HG02943 (cell line): Measurements from ENCODE around the gene SMG7.

ENCODE experiments used
- ATAC-seq: cut with Tn5 transposase; IDR thresholded peaks from one replicate; pipeline ENCODE4 v1.9.1; 2021; ENCODE audit warnings: mild to moderate bottlenecking, low read depth, moderate library complexity; ENCODE audit not compliant: unreplicated experiment

The SMG7 gene

GRCh38 chr1:183559061-183559460 lies 86.8 kb downstream of the SMG7 start:
- no peak for ATAC-seq

GRCh38 chr1:183562701-183563100 lies 90.4 kb downstream of the SMG7 start:
- ATAC-seq = no peak

GRCh38 chr1:183565261-183565660 lies 93.0 kb downstream of the SMG7 start:
- no peak for ATAC-seq

GRCh38 chr1:183566026-183566425 lies 93.7 kb downstream of the SMG7 start:
- ATAC-seq = no peak

- ATAC-seq = no peak
These were observed 95.3 kb downstream of the SMG7 start for GRCh38 chr1:183567584-183567983.

GRCh38 chr1:183568176-183569021 lies 96.1 kb downstream of the SMG7 start:
- no peak for ATAC-seq

GRCh38 chr1:183569141-183569540 lies 96.8 kb downstream of the SMG7 start:
- no peak for ATAC-seq

GRCh38 chr1:183569801-183570200 lies 97.5 kb downstream of the SMG7 start:
- no peak for ATAC-seq

GRCh38 chr1:183570451-183570850 lies 98.2 kb downstream of the SMG7 start:
- no peak for ATAC-seq

- ATAC-seq = no peak
These were observed 99.5 kb downstream of the SMG7 start for GRCh38 chr1:183571678-183572268.

- no peak for ATAC-seq
These were observed 100.4 kb downstream of the SMG7 start for GRCh38 chr1:183572721-183573120.

- no peak for ATAC-seq
These were observed 103.3 kb downstream of the SMG7 start for GRCh38 chr1:183575606-183576005.

- no peak for ATAC-seq
These were observed 104.2 kb downstream of the SMG7 start for GRCh38 chr1:183576537-183576936.

GRCh38 chr1:183577897-183578465 lies 105.7 kb downstream of the SMG7 start:
- ATAC-seq = no peak

GRCh38 chr1:183578856-183579255 lies 106.6 kb downstream of the SMG7 start:
- ATAC-seq = no peak

GRCh38 chr1:183580281-183580682 lies 108.0 kb downstream of the SMG7 start:
- no peak for ATAC-seq

- no peak for ATAC-seq
These were observed 109.9 kb downstream of the SMG7 start for GRCh38 chr1:183582021-183582713.

- ATAC-seq = no peak
These were observed 111.2 kb downstream of the SMG7 start for GRCh38 chr1:183583466-183583865.

- ATAC-seq = no peak
These were observed 111.8 kb downstream of the SMG7 start for GRCh38 chr1:183584147-183584546.

- ATAC-seq = no peak
These were observed 112.7 kb downstream of the SMG7 start for GRCh38 chr1:183585038-183585437.

GRCh38 chr1:183586455-183586854 lies 114.2 kb downstream of the SMG7 start:
- ATAC-seq = no peak
